HepG2 (cell line): Measurements from ENCODE around the gene NCOA6. TPM values are rescaled to one million over a fixed set of nuclear protein-coding genes. Genes with fewer than 3 reads are reported as not detected.

ENCODE experiments used
- CHD2 ChIP-seq: IDR thresholded peaks from 2 replicates; pipeline ENCODE4 v1.6.1; 2011; ENCODE audit warnings: low read depth, low read length, improper control_type of control experiment
- DRAP1 ChIP-seq: IDR thresholded peaks from 2 replicates; pipeline ENCODE4 v1.6.1; 2016; ENCODE audit warnings: missing genetic modification reagents, missing compliant biosample characterization
- ETV5 ChIP-seq: IDR thresholded peaks from 2 replicates; pipeline ENCODE4 v1.6.1; 2018; ENCODE audit warnings: missing biosample characterization, missing genetic modification reagents, inconsistent platforms, borderline replicate concordance
- GATAD2A ChIP-seq: IDR thresholded peaks from 2 replicates; pipeline ENCODE4 v1.6.1; 2016
- PLSCR1 ChIP-seq: sonication (generic); formaldehyde crosslinking; IDR thresholded peaks from 2 replicates; pipeline ENCODE4 v1.5.0; 2020; ENCODE audit warnings: missing genetic modification reagents, mild to moderate bottlenecking, borderline replicate concordance
- RBM39 ChIP-seq: fragments of 200-400 bp; formaldehyde crosslinking; IDR thresholded peaks from one replicate; pipeline ENCODE4 v1.6.1; 2018; ENCODE audit warnings: antibody characterized with exemption, mild to moderate bottlenecking, low read depth, low read length; ENCODE audit not compliant: poor library complexity, severe bottlenecking
- RCOR2 ChIP-seq: IDR thresholded peaks from 2 replicates; pipeline ENCODE4 v1.6.1; 2016; ENCODE audit warnings: missing biosample characterization, missing genetic modification reagents
- SAP130 ChIP-seq: IDR thresholded peaks from 2 replicates; pipeline ENCODE4 v1.6.1; 2016; ENCODE audit warnings: low read depth
- SIN3A ChIP-seq: IDR thresholded peaks from 2 replicates; pipeline ENCODE4 v1.6.1; 2011; ENCODE audit warnings: low read depth, mild to moderate bottlenecking, control low read depth, low read length, borderline replicate concordance
- TBX2 ChIP-seq: sonication (generic); formaldehyde crosslinking; IDR thresholded peaks from 2 replicates; pipeline ENCODE4 v1.5.0; 2020; ENCODE audit warnings: missing genetic modification reagents, mild to moderate bottlenecking, borderline replicate concordance
- TGIF2 ChIP-seq: IDR thresholded peaks from 2 replicates; pipeline ENCODE4 v1.6.1; 2016; ENCODE audit warnings: control low read depth, missing compliant biosample characterization
- THAP9 ChIP-seq: sonication (generic); formaldehyde crosslinking; IDR thresholded peaks from 2 replicates; pipeline ENCODE4; 2020; ENCODE audit warnings: missing genetic modification reagents, mild to moderate bottlenecking, borderline replicate concordance
- TOPORS ChIP-seq: sonication (generic); formaldehyde crosslinking; IDR thresholded peaks from 2 replicates; pipeline ENCODE4 v1.8.0; 2023; ENCODE audit warnings: mild to moderate bottlenecking, missing genetic modification reagents
- ZBTB7A ChIP-seq: sonication (generic); formaldehyde crosslinking; IDR thresholded peaks from 2 replicates; pipeline ENCODE4 v1.8.0; 2022; ENCODE audit warnings: mild to moderate bottlenecking, missing genetic modification reagents
- ZNF407 ChIP-seq: sonication (generic); formaldehyde crosslinking; IDR thresholded peaks from one replicate; pipeline ENCODE4 v1.5.1; 2020; ENCODE audit warnings: mild to moderate bottlenecking, missing genetic modification reagents; ENCODE audit errors: not compliant biosample characterization
- ZNF619 ChIP-seq: sonication (generic); formaldehyde crosslinking; IDR thresholded peaks from 2 replicates; pipeline ENCODE4 v1.4.0; 2020; ENCODE audit warnings: mild to moderate bottlenecking, missing genetic modification reagents
- ZNF674 ChIP-seq: sonication (generic); formaldehyde crosslinking; IDR thresholded peaks from 2 replicates; pipeline ENCODE4 v1.5.0; 2020; ENCODE audit warnings: low read depth, mild to moderate bottlenecking, missing genetic modification reagents
- ZNF781 ChIP-seq: sonication (generic); formaldehyde crosslinking; IDR thresholded peaks from 2 replicates; pipeline ENCODE4 v1.5.1; 2020; ENCODE audit warnings: borderline replicate concordance, mild to moderate bottlenecking, missing genetic modification reagents; ENCODE audit errors: not compliant biosample characterization
- ZNF788 ChIP-seq: sonication (generic); formaldehyde crosslinking; IDR thresholded peaks from 2 replicates; pipeline ENCODE4 v1.5.0; 2020; ENCODE audit warnings: mild to moderate bottlenecking, missing genetic modification reagents, borderline replicate concordance
- polyA plus RNA-seq, 8 experiments: library from polyadenylated mRNA; depleted of rRNA in 3 of 8; stranded (reverse) in 7 of 8; unstranded in 1 of 8; fragments of >200 nt; fragmentation: Illumina TruSeq in 4 of 8; extraction: Trizol in 4 of 8; gene quantifications; 2 replicates each; pipeline versions ENCODE4 v1.2.1 to v1.2.3, GENCODE V29; 2011 to 2016; ENCODE audit warnings: low read depth in 4 of 8, missing spikeins in 1 of 8, mixed read lengths in 1 of 8; ENCODE audit not compliant: insufficient read depth in 1 of 8
- total RNA-seq, 5 experiments: library from RNA; depleted of rRNA; stranded (reverse); fragments of >200 nt; fragmentation: Illumina TruSeq; extraction: Trizol; gene quantifications; 2 replicates each; pipeline ENCODE4 v1.2.3, GENCODE V29; 2016; ENCODE audit warnings: low read depth in 1 of 5

NCOA6 gene
- total and polyA plus RNA-seq, 2 of the 13 experiments (the other 11 are each of a cell fraction or from before 2014, with no cell fraction given) = 11.2 to 29.3 TPM

GRCh38 chr20:34689486-34689885 is 136.0 kb downstream of the NCOA6 start (continued):
- TF ChIP-seq ETV5 (CRISPR knock-in tag) (peak; percentile 67; the same call in 1 of the 2 replicates), RCOR2 (peak; percentile 91), DRAP1 (CRISPR knock-in tag) (0 out of 2 replicates have a peak, but pooled peaks have one; percentile 34), TOPORS (CRISPR knock-in tag) (no peak), SAP130 (peak; percentile 67), ZNF674 (CRISPR knock-in tag) (no peak), ZBTB7A (CRISPR knock-in tag) (no peak), CHD2 (no peak), PLSCR1 (CRISPR knock-in tag) (no peak), THAP9 (no peak), ZNF619 (CRISPR knock-in tag) (no peak), ZNF407 (CRISPR knock-in tag) (no peak), ZNF788 (CRISPR knock-in tag) (no peak), TBX2 (CRISPR knock-in tag) (no peak), SIN3A (no peak), RBM39 (no peak), GATAD2A (peak; percentile 52), ZNF781 (CRISPR knock-in tag) (no peak), TGIF2 (CRISPR knock-in tag) (no peak)
